Renal cortical epithelial cell (primary cell): ENCODE data around the gene PCDH9. TPM values are rescaled to one million over a fixed set of nuclear protein-coding genes. Genes with fewer than 3 reads are reported as not detected.

ENCODE experiments used
- DNase-seq: peaks from one replicate; pipeline ENCODE4 v3.0.0-alpha.2; 2011; ENCODE audit warnings: low read depth
- total RNA-seq: library from RNA; depleted of rRNA; stranded (reverse); fragments of >200 nt; gene quantifications from 2 replicates; pipeline ENCODE4 v1.2.3, GENCODE V29; 2014

The PCDH9 gene
- total RNA-seq, 1 donor from 2014 or later: 4.6 TPM

GRCh38 chr13:67224148-67224846 is 5.8 kb downstream of the PCDH9 start:
- peak; percentile 74 for DNase-seq

- peak; percentile 10 for DNase-seq
These were observed 6.4 kb downstream of the PCDH9 start for GRCh38 chr13:67223742-67224141.

- peak; percentile 59 for DNase-seq
These were observed 7.1 kb downstream of the PCDH9 start for GRCh38 chr13:67223024-67223423.

GRCh38 chr13:67221630-67222226 is 8.4 kb downstream of the PCDH9 start:
- DNase-seq: no peak

- no peak for DNase-seq
These were observed 11.0 kb downstream of the PCDH9 start for GRCh38 chr13:67219113-67219512.

GRCh38 chr13:67217880-67218279 is 12.3 kb downstream of the PCDH9 start:
- no peak for DNase-seq

- no peak for DNase-seq
These were observed 13.3 kb downstream of the PCDH9 start for GRCh38 chr13:67216864-67217263.

- DNase-seq: no peak
These were observed 19.9 kb downstream of the PCDH9 start for GRCh38 chr13:67210208-67210607.

GRCh38 chr13:67208552-67208951 is 21.6 kb downstream of the PCDH9 start:
- no peak for DNase-seq

- DNase-seq: no peak
These were observed 25.4 kb downstream of the PCDH9 start for GRCh38 chr13:67204764-67205163.

- no peak for DNase-seq
These were observed 29.5 kb downstream of the PCDH9 start for GRCh38 chr13:67200605-67201004.

- no peak for DNase-seq
These were observed 30.0 kb downstream of the PCDH9 start for GRCh38 chr13:67200183-67200582.

GRCh38 chr13:67197704-67198103 is 32.4 kb downstream of the PCDH9 start:
- DNase-seq: no peak

GRCh38 chr13:67193979-67194378 is 36.2 kb downstream of the PCDH9 start:
- DNase-seq: no peak

GRCh38 chr13:67192751-67193150 is 37.4 kb downstream of the PCDH9 start:
- no peak for DNase-seq

GRCh38 chr13:67186995-67187569 is 43.1 kb downstream of the PCDH9 start:
- peak; percentile 6 for DNase-seq

GRCh38 chr13:67184247-67184646 is 45.9 kb downstream of the PCDH9 start:
- no peak for DNase-seq

GRCh38 chr13:67183151-67183550 is 47.0 kb downstream of the PCDH9 start:
- no peak for DNase-seq

GRCh38 chr13:67175836-67176459 is 54.2 kb downstream of the PCDH9 start:
- DNase-seq: no peak

- no peak for DNase-seq
These were observed 61.8 kb downstream of the PCDH9 start for GRCh38 chr13:67168384-67168783.

GRCh38 chr13:67167420-67167819 is 62.7 kb downstream of the PCDH9 start:
- no peak for DNase-seq

GRCh38 chr13:67161176-67161575 is 69.0 kb downstream of the PCDH9 start:
- no peak for DNase-seq

GRCh38 chr13:67158903-67159302 is 71.2 kb downstream of the PCDH9 start:
- DNase-seq: no peak
